ENCODE results near the gene LTB4R2. TPM values are rescaled to one million over a fixed set of nuclear protein-coding genes. Genes with fewer than 3 reads are reported as not detected.

The LTB4R2 gene, protein sequence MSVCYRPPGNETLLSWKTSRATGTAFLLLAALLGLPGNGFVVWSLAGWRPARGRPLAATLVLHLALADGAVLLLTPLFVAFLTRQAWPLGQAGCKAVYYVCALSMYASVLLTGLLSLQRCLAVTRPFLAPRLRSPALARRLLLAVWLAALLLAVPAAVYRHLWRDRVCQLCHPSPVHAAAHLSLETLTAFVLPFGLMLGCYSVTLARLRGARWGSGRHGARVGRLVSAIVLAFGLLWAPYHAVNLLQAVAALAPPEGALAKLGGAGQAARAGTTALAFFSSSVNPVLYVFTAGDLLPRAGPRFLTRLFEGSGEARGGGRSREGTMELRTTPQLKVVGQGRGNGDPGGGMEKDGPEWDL
- 2.0 TPM for polyA plus RNA-seq (ENCODE audit: insufficient read length)

DNA sequence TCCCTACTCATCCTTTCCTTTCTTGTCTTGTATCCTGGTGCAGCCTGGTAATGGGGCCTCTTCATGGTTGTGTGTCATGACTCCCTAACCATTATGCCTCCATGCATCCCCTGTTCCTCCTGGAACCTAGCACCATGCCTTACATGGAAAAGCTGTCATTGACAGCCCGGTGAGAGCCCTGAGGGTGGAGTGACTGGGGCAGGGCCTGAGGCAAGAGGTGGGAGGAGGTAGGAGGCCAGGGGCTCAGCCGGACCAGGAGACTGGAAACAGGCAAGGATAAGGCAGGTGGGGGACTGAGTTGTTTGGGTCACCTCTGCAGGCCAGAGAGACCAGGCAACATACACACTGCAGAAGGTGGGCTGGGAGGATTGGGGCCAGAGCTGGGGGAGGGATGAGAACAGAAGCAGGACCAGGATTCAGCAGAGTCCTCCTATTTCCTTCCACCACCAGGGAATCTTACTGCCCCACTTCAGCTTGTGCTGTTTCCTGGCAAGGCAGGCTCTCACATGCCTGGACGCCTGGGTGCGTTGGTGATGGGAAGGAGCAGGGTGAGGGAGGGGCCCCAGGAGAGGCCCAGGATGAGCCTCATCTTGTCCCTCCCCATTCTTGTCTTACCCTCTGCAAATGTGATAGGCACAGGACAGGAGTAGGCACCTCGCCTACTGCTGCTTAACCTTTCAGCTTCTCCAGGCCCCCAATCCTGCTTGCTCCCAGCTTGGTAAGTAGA is at the start of gene LTB4R2:
TSS of gene LTB4R2 (plus strand) at position 603 of the 727 bp plus-strand sequence. CDS start 525 bp downstream, outside the sequence.
- no peak for DNase-seq (ENCODE audit: low read depth)

DNA sequence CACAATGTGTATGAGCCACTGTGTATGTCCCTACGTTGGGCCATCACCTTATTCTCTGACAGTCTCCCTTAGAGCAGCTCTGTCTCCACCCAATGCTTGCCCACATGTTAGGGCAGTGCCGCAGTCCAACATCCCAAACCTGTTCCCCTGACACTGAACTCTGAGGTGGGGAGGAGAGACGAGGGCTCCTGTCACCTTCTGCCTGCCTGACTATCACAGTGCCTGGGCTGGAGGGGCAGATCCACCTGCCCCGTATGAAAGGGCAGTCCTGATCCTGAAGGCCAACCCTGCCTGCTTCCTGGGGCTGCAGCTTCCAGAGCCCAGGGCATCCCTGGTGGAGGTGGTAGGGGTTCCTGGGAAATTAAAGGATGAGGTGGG is 49.2 kb upstream of the LTB4R2 start:
- no peak for DNase-seq (ENCODE audit: low read depth)

DNA sequence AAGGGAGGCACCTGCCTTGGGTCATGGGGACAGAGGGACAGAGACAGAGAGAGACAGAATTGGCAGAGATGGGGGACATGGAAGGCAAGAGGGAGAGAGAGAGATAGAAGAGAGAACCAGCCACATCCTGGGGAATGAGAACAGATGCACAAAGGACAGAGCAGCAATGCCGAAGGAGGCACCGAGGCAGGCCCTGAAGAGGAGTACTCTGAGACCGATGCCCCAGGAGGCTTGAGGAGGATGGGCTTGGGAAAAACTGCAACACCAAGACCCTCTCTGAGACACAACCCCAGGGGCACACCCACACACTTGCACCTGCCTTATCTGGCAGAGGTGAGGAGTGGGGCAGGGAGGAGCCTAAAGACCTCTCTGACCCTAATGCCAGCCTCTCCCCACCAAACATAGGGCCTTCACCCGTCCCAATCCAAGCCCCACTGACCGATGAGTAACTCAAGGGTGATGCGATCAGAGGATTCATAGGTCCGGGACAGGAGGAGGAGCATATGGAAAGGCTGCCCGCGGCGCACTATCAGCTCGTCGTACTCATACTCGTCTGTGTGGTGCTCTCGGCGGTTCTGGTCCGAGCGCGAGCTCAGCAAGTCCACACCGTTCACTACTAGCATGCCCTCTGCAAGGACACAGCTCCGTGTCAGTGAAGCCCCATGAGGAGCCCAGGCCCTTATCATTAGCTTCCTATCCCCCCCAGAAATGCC is 48.5 kb upstream of the LTB4R2 start:
- DNase-seq (ENCODE audit: low read depth): no peak

DNA sequence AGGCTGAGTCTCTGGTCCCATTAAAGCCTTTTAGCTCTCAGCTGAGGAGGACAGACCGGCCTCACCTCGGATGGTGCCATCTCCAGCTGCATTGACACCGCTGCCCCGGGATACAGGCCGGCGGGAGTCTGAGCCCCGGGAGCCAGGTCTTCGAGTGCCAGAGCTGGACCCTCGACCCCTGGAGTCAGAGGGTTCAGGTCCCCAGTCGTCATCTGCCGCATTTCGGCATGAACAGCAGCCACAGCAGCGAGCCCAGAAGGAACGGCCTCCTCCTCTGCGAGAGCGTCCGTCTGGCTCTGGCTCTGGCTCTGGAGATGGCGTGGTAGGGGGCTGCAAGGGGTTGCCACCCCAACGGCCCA is 48.0 kb upstream of the LTB4R2 start:
- no peak for DNase-seq (ENCODE audit: low read depth)

DNA sequence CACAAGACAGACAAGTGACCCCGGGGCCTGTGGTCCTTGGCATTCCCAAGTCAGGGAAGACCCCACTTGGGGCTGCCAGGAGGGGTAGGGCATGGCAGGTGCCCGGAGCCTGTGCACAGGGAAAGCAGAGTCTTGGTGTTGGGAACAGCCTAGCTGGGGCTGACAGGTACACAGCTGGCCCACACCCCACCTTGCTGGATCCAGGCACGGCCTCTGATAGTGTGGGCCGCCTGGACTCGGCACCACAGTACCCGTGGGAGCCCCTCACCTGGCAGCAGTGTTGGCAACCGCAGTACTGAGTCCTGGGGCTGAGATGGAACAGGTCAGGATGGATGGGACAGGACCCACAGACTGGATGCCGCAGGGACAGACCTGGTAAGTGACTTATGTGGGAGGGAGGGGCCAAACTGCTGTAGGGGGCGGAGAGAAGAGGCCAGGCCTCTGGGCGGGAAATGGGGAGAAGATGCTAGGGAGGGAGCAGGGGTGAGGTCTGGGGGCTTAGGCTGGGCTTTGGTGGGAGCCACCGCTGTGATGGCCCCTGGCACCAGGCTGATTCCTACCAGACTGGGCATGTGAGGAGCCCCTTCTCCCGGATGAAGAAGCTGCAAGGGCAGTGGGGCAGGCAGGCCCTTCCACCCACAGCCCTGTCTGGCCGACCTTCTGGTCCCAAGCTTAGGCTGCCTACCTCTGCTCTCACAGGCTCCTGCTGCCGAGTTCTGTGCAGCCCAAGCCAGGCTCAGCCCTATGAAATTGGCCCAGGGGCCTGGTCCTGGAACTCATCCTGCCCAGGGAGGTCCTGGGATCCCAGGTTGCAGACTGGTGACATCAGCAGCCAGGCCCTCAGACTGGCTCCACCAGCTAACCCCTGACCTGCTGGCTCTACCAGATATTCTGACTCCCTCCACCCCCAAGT is 46.9 kb upstream of the LTB4R2 start, which contains the start of gene TGM1:
TSS of gene TGM1 (minus strand) at position 357 of the 913 bp plus-strand sequence. CDS start 825 bp downstream, outside the sequence.
- no peak for DNase-seq (ENCODE audit: low read depth)

DNA sequence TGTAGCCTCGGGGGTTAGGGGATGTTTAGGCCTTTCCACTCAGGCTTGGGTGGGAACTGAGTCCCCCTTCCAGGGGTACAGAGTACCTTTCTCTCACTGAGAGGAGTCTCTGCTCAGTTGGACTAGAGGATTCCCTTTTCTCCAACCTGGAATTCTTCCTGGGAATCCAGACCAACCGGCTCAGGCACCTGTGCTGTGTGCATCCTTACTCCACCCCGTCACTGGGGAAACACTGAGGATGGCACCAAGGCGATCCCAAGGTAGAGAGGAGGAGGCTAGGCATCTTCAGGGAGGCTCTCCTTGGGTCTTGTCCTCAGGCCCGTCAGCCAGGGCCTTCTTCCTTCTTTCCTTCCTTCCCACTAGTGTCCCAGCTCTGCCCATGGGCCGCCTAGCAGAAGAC is 46.1 kb upstream of the LTB4R2 start:
- no peak for DNase-seq (ENCODE audit: low read depth)

DNA sequence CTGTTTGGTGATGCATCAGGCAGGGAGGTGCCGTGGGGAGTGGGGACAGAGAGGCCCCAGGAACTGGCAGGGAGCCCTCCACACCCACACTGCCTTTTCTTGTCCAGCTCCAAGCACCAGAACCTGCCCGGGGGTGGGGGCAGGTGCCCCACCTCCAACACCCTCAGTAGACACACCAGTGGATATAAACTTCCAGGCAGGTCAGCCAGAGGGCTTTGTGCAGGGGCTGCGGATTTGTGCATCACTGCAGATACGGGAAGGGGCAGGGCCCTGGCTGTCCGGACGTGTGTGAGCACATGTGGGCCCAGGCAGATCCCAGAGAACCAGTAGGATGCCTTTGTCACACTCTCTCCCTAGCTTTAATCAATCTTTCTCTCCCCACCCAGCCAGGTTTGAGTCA is 45.6 kb upstream of the LTB4R2 start:
- DNase-seq (ENCODE audit: low read depth): no peak

DNA sequence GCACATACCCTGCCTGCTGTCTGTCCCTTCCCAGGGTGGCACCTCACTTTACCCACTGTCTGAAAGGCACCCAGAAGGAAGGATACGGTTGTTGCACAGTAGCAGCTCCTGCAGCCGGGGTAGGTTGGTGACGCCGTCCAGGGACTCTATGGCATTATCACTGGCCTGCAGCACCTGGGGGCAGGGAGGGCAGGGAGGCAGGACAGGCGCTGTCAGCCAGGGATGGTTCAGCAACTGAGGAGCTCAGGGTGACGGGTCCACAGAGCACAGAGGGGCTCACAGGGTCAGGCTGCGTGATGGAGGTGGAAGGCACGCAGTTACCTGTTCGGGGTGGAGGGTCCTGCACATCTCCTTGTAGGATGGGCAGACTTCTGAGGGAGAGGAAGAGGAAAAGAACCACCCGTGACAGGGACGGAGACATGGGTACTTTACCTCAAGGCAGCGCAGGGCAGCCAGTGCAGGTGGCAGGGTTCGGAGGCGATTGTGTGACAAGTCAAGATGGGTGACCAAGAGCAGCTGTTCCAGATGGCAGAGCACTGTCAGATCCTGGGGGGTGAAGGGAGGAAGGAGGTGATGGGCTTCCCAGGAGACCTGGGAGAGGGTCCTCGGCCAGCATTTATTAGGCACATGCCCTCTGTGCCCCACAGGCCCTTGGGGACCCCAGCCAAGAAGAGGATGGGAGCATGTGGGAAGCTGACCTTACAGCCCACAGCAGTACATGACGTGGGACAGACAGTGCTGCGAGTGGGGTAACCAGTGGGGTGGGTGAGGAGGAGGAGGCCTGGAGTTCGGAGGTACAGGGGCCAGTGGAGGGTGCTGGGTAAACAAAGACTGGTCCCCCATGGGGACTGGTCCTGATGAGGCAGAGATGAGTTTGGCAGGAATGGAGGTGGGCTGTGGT is 43.3 kb upstream of the LTB4R2 start:
- DNase-seq (ENCODE audit: low read depth): no peak

DNA sequence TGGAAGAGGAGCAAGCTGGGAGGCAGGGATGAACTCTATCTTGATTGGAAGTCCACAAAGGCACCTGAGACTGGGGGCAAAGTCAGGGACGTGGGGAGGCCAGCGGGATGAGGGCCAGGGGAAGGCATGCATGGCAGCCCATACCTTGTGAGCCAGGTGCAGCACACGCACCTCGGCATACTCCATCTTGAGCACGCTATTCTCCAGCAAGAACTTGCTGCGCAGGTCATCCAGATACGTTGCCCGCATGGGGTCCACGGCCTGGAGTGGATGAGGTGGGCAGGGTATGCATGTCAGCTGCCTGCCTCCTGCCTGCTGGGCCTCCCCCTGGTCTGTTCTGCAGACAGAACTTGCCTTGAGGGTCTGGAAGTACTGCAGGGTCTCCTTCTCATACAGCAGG is 42.4 kb upstream of the LTB4R2 start:
- DNase-seq (ENCODE audit: low read depth): no peak

DNA sequence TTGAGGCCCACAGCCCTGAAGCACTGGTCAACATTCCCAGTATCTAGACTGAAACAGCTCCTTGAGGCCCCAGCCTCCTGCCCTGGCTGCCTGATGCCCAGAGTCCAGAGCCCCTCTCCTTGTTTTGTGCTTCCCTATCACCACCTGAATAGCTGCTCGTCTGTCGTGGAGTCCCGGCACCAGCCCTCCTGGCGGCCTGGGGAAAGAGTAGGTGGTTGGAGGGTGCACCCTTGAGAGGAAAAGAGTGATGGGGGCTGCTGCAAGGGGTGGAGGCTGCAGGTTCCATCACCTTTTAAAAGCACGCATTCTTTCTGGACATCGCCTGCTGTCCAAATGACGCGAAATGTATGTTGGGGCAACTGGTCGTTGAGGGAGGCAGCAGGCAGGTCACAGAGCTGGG is 41.7 kb upstream of the LTB4R2 start:
- DNase-seq (ENCODE audit: low read depth): no peak

DNA sequence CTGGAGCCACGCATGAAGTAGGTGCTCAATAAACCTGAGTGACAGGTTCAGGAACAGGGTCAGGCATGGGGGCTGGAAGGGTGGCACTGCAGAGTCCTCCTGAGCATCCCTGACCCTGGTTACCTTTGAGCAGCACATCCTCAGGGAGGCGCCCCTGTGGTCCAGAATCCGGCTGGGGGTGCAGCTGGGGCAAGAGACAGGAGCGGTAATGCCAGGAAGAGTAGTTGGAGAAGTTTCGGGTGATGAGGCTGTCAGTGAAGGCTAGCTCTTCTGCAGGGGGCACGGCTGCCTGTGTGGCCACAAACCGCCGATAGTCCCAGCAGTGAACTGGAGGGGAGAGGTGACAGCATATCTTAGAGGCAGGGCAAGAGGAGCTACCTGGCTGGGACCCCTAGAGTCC is 40.6 kb upstream of the LTB4R2 start:
- no peak for DNase-seq (ENCODE audit: low read depth)

DNA sequence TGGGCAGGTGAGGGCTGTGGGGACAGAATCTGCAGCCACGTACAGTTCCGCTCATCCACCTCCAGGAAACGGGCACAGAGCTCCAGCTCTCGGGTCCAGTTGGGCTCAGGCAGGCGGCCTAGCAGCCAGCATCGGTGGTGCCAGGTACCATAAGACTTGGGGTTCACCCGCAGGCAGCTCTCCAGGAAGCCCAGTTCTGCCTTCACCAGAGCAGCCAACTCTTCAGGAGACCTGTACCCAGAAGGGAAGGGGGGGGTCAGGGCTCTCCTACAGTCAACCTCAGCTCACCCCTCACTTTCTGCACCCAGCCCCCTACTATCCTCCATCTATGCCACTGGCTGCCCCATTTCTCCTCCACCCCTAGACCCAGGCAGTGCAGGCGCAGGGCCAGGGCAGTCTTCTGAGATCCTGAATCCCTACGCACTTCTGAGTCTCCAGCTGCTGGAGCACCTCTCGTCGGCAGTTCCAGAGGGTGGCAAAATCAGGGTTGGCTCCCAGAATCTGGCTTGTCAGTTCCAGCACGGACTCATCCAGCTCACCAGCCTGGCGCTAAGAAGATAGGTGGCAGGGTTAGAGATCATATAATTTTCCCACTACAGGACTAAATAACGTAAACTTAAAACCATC is 39.9 kb upstream of the LTB4R2 start:
- DNase-seq (ENCODE audit: low read depth): no peak

DNA sequence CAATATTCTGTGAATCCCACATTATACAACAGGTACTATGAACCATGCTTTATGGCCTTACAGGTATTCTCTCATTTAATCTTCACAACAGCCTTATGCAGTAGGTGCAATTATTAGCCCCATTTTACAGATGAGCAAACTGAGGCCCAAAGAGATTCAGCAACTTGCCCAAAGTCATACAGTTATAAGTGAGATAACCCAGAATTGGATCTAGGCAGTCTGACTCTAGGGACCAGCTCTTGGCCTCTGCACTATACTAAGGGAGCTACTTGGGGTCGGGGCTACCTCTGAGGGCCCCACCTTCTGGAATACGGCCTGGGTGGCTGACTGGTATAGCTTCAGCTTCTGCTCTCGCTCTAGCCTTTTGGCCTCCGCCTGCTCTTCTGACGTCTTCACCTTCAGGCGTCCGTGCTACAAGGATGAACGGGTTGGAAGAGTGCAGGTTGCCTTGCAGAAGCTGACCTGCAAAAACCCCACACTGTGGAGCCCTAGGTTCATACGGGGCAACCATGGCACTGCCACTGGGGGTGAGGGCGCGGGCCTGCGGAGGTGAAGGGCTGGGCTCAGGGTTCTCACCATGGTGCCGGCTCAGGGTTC is 39.3 kb upstream of the LTB4R2 start:
- no peak for DNase-seq (ENCODE audit: low read depth)

DNA sequence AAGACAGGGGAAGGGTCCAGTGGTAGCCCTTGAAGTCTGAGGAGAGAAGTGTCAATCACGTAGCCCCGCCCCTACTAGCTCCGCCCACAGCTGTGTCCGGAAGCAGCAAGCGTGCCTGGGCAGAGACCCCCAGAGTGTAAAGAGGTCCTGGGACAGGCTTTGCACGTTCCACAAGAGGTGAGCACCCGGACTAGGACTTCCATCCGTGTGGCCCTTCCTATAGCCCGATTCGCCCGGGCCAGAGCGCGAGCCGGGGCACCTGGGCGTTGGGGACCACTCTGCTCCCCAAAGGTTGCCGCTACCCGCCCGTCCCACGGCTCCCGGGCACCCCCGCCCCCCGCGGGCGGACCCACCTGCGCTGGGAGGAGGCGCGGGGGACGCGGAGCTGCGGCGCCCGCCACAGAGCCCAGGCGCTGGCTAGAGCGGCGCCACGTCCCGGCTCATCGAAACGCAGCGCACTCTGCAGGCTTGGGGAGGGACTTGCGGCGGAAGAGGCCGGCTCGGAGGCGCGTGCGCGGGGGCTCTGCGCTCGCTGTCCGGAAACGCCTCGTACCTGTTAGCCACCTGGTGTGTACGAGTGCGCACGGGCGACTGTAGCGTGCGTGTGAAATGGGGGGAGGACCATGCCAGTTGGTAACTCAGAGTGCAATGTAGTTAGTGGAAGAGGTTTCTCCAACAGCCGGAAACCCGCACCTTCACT is 38.7 kb upstream of the LTB4R2 start, which contains the start of gene RABGGTA:
TSS of gene RABGGTA (minus strand) at position 464 of the 700 bp plus-strand sequence. CDS start 482 bp downstream, outside the sequence.
- DNase-seq (ENCODE audit: low read depth): peak; percentile 55

DNA sequence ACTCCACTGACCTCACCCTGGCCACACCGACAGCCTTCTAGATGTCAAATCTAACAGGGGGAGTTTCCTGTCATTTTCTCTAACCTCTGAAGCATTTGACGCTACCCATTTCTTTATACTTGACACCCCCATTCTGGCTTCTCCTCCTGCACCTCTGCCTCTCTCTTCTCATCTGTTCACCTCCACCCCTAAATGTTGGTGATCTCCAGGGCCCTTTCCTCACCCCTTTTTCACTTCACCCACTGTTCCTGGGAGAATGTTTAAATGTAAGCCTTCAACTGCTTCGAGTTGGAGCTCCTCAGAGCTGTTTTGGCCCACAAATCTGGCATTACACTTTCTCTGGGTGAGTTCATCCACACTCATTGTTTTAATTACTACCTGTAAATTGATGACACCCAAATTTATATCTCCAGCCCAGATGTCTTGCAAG is 38.1 kb upstream of the LTB4R2 start:
- DNase-seq (ENCODE audit: low read depth): no peak

DNA sequence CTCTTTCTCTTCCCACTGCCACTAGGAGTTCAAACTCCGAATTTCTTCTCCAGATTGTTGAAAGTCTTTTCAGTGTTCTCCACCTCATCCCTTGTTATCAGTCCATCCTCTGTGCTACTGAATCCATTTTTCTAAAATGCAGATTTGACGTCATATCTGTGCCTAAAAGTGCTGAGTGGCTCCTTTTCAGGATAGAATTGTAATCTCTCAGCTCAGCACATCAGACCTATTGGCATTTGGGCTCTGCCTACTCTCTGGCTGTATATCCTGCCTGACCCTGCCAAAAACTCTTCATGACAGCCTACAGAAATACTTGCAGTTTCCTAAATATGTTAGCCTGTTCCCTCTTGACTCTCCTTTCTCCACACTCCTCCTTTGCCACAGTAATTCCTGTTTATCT is 37.5 kb upstream of the LTB4R2 start:
- DNase-seq (ENCODE audit: low read depth): no peak

DNA sequence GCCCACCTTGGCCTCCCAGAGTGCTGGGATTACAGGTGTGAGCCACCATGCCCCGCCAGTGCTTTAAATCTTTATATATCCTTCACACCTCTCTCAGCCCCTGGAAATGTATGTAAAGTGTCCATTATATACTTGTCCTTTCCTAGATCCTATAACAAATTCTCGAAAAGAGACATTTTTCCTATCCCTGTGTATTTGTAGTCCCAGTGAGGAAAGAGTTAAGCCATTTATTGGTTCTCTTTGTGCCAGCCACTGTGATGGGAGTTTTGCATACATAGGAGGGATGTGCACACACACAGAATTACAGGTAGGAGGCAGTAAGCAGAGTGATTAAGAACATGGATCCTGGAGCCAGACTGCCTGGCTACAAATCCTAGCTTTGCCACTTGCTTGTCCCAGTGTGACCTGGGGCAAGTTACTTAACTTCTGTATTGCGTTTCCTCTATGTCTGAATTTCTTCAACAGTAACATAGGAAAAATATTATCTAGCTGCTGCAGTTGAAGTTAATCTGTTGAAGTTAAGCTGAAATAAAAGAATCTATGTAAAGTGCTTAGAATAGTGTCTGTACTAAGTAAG is 36.4 kb upstream of the LTB4R2 start:
- no peak for DNase-seq (ENCODE audit: low read depth)

DNA sequence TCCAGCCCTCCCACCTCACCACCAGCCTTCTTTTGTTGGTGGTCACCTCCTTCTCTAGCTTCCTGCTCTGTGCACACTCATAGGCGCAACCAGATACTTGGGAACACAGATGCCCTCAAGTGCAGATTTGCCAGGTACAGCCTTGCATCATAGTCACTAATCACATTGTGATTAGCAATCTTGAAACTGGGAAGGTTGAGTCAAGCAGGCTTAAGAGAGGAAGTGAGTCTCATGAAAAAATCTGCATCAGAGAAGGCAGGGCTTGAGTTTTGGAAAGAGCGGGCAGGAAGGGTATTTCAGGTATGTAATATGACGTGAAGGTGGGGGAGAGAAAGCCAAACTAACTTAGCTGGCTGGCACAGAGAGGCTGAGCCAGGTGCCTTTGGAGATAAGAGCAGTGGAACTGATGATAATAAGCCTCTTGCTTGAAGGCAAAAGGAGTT is 35.8 kb upstream of the LTB4R2 start:
- no peak for DNase-seq (ENCODE audit: low read depth)

Measured in forelimb muscle (tissue), 1 donor.